COLO668 (cell line): ENCODE results near the gene SYNPR.
A peak's percentile ranks its signal among the peaks of the same experiment; 100 is the strongest.

Experiments used
- DNase-seq: peaks from one replicate; lab custom pipeline; 2025; ENCODE audit not compliant: unreplicated experiment; lab: John Stamatoyannopoulos, UW

Gene SYNPR

DNA sequence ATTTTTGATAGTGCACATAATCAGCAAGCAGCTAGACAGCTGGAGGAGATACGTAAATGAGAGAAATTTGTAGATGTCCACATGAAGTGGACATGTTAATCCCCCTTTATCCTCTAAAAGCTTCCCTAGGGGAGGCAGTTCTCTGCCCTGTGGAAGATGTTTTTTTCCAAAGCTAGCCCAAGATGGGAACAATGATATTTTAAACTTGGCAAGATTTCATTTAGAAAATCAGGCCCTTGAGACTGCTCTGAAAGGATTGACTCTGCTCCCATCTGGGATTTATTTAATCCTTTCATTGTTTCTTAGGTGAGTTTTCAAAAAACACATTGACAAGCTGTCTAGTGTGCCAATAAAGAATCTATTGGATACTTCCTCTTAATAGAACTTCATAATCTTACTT is 92.0 kb downstream of the SYNPR start:
- no peak for DNase-seq

DNA sequence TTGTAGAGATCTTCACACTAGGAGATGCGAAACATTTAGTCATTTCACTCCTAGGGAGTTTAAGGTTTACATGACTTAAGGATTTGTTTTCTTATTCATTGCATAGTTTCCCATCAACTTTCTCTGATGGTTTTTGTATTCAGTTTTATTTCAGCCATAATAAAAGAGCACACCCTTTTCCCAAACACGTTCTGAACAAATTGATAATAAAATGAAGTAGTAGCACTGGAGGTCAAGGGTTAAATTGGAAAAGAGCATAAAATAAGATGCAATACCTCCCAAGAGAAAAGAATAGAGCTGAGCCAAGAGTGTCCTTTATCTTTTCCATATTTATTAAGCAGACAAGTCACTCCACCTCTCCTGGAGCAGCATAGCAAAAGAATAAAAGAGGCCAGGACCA is 104.9 kb downstream of the SYNPR start:
- no peak for DNase-seq

DNA sequence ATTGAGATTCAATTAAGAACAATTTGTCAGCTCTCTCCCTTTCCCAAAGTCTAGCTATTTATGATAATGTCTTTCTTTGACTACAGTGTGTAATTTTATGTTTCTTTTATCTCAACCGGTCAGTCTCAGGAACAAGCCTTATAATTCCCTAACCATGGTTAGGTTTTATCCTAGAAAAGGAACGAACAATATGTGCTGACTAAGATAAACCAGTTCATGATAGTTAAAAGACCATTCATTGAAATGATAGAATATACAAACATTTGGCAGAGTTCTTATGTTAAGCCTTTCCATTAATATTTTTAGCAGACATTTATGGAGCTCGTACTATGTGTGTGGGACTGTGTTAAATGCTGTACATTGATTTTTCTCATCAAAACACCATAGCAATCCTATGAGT is 106.3 kb downstream of the SYNPR start:
- no peak for DNase-seq

DNA sequence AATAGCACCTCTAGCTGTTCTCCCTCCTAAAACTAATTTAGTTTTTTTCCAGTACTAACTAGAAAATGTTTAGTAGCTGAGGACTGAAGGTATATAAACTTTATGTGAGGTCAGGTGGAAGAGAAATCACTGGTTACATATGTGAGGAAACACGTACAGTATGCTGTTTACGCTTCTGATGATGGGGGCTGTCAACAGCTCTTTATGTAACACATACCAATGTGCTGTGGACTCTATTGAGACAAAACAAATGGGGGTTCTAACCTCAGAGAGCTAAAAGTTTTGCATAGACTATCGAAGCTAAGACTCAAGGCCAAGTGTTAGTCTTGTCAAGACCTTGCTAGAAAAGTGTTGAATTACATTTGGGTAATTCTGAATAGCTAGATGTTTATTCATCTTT is 107.5 kb downstream of the SYNPR start:
- DNase-seq, result no peak

DNA sequence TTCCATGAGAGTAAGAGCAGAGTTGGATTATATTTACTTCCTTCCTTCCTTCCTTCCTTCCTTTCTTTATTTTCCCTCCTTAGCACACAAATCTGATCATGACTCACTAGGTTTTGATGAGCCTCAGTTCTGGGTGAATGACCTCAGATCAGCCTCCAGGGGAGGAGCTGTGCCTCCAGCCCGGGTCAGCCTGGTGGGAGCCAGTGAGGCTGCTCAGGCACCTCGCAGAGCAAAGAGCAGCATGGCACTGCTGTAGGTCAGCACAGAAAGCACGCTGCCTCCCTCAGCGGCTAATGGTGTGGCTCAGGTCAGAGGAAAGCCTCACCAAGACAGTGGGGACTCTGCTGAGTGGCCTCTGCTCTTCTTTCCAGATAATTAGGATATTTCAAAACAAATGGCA is 108.5 kb downstream of the SYNPR start:
- DNase-seq, result no peak

DNA sequence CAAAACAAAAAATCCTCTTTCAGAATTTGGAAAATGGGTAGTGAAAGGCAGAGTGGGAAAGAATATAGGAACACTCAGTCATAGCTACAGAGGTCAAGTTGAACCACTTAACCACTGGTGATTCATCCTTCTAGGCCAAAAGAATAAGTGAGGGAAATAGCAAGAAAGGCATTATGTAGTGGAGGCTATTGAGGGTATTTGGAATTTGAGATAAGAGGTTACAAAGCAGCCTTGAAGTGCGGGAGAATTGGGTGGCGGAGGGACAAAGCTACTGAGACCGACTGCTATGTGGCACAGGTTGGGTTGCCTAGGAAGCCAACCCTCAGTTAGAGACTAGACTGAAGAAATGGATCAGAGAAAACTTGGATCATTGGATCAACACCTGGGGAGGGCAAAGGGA is 109.5 kb downstream of the SYNPR start:
- no peak for DNase-seq

DNA sequence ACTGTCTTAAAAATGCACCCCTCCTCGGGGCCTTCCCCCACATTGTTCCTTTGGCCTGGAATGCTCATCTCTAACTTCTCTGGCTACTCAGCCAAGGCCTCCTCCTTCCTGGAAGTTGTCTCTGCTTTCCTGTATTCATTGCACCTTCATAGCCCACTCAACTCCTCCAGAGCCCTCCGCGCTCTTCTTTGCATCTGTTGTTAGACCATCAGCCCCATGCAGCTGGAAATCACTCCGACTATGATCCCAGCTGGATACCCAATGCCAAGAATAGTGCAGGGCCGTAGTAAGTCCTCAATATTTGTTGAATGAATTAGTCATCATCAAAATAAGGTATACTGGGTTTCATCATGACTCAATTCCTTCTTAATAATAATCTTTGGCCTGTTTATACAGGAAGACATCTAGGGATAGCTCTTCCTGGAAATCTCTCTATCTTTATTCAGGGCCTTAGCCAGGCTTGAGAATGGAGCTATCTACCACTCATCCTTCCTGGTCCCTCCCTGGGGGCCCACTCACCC is 112.7 kb downstream of the SYNPR start:
- DNase-seq, result no peak

DNA sequence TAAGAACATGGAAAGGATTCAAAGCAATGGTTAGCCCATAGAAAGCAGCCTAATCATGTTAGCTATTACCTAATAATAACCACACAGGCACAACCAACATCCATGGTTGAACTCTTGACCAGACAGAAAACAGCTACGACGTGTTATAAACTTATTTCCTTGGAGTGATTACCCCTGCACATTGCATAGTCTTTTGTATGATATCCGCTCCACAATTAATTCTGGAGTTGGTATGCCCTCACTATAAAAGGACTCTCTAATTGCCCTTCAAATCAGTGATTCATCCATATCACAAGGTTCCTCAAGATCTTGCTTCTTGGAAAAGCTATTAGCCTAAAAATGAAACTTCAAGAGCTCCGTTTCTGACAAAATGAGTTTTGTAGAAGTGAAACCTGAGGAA is 117.9 kb downstream of the SYNPR start:
- DNase-seq, result no peak

DNA sequence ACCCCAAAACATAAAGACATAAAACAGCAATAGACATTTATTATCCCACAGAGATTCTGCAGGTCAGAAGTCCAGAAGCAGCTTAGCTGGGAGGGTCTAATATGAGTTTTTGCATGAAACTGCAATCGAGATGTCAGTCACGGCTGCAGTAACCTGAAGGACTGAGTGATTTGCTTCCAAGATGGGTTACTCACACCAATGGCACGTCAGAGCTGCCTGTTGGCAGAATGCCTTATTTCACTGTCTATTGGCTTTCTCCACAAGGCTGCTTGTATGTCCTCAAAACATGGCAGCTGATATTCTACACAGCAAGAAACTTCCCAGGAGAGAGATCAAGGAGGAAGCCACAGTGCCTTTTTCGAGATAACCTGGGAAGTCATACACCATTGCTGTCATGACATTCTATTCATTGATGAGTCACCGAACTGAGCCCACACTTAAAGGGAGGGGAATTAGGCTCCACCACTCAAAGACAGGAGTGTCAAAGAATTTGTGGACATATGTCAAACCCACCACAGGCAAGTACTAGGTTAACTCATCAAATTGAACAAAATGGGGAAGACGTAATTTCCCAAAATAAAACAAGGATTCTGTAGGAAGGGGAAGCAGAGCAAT is 122.2 kb downstream of the SYNPR start:
- DNase-seq, result no peak

DNA sequence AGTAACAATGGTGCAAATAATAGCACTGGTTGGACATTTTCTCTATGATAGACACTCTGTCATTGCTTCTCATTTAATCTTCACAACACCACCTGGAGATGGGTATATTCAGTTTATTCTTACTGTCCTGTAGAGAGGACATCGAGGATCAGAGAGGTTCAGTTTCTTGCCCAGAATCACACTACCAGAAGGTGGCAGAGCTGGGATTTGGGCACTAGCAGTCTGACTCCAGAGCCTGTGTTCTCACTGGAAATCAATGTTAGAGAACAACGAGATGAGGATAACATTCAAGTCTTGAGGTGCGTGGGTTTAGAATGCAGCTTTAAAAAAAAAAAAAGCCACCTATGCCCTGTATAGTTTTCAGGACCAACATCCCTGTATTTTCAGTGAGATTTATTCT is 127.8 kb downstream of the SYNPR start:
- no peak for DNase-seq

DNA sequence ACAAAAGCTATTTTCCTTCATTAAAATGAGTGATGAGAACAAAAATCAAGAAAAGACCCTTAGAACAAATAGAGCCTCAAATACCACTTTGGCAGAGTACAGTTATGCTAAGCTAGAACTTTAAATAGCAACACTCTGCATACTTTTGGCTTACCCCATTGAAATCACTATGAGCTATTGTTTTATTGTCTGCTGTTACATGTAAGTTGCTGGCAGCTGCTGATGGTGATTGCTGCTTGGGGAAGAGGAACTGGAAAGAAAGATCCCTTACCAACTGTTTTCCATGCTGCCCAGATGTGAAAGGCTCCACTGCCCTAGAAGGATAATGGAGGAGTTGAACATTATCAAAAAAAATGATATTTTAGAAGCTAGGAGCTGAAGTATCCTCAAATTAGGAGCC is 135.4 kb downstream of the SYNPR start:
- DNase-seq, result no peak

DNA sequence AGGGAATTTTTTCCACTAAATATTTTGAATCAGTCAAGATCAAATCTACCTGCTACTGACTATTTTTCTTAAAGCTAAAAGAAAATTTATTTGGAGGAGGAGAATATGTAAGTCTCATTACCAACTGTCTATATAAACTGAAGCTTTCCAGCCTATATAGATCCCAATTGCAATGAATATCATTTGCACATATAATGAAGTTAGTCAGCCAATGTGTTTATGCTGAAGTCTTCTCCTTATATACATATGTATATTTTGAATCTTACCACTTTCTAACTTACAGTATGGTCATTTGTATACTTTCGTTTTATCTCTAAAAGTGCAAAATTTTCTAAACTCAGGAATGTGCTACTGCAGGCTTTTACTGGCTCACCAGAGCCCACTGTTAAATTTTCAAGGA is 136.5 kb downstream of the SYNPR start:
- no peak for DNase-seq

DNA sequence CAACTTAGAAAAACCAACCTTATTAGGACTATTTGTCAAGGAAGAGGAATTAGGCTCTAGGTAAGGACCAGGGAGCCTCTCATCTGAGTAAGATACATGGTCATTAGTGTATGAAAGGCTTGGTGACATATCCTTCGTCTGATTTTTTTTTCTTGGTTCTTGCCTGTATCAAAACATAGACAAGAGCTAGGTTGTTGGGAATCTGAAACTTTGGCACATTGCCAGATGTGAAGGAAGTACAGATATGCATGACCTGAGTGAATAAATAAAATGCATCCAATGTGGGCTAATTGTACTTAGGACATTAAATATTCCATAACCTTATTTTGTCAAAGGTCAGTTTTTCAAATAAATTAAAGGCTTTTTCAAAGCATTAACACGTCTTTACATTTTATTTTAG is 151.8 kb downstream of the SYNPR start:
- peak; percentile 2 for DNase-seq

DNA sequence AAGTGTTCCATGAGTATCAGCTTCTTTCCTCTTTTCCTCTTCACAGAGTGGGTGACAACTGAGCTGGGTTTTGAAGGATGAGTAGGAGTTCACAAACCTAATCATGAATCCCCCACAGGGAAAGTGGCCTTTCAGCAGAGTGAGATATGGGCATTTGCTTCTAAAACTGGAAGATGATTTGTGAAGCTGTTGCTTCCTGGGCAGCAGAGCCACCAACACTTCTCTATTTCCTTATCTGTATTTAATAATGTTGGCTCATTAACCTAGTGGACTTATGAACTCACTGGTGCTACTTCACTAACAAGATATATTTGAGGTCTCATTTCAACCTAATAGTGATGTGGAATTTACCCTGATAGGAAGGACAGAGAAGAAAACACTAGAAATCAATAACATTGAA is 152.8 kb downstream of the SYNPR start:
- DNase-seq, result no peak

DNA sequence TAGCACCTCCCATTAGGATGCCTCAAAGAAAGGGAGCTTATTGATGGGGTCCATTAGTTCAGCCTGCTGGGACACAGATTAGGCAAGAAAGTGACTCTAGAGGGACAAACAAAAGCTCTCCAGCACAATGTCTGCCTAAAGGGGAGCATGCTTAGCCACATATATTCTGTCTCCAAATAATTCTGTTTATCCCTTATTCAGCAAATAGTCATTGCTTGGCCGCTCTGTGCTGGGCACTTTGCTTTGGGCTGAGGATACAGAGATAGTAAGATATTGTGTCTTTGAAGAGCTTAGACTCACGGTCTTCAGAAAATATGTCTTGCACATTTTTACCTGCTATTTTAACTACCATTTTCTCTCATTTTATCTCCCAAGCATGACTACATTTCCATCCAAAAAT is 159.8 kb downstream of the SYNPR start:
- DNase-seq, result no peak

DNA sequence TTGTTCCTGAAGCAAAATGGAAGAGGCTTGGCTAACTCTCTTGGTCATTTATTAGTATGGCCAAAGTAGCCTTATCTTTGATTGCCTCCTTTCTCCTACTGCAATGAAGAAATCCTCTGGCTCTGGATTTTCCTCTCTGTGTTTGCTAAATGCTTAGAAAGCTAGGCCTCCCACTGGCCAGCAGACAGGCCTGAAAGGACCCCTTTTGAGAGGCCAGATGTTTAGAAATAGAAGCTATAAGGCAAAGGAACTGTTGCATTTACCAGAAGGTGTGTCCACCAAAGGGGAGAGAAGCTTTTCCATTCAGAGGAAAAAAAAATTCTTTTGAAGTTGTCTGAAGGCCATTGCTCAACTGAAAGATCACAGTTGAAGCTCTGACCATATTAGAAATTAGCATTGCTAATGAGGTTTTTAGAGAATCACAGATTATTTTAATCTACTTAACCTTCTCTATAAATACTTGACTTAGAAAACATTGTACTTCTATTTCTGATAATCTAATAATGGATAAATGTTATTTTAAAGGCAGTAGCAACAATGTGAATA is 160.8 kb downstream of the SYNPR start:
- DNase-seq, result no peak

DNA sequence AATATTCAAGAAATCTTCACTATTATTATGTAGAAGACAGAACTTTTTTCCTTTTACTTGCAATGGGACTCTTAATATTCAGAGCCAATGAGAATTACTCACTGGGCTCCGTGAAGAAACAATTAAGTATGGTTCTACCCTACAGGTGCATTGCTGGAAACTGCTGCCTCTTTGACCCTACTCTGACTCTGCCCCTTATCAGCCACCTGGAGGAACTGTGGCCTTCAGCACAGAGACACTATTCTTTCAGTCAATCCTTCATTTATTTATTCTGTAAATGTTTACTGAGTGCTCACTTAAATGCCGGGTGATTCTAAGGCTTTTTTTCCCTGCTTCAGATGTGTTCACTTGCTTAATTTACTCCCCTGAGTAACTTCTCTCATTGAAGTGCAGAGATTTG is 163.2 kb downstream of the SYNPR start:
- no peak for DNase-seq

DNA sequence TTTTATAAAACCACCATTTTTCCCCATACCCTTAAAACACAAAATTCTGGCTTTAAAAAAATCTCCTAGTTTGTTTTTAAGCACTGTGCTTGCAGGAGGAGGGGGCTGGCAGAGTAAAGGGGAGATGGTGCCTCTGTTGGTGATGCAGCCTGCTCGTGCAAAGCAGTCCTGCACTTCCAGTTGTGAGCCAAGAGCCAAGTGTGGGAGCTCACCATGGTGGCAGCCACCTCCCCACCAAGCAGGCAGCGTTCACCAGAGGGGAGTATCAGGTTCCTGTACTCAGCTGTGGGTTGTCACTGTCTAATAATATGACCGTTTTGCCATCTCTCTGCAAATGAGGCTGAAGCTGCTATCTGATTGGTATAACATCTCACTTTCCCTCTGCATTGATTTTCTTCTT is 164.8 kb downstream of the SYNPR start:
- no peak for DNase-seq

DNA sequence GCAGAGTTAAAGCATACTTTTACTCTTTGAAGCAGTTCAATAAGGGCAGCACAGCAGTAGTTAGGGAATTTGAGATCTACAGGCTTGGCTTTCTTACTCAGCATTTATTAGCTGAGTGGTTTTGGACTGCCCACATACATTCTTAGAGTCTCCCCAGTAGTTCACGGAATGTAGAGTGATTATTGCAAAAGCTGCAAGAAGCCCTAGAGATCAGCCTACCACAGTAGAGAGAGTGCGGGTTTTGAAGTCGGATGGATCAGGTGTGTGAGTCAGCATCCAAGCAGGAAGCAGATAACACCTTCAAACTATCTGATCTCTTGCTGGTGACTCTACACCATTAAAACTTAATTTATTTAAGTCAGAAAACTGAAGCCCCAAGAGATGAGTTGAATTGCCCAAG is 171.9 kb downstream of the SYNPR start:
- DNase-seq, result no peak

DNA sequence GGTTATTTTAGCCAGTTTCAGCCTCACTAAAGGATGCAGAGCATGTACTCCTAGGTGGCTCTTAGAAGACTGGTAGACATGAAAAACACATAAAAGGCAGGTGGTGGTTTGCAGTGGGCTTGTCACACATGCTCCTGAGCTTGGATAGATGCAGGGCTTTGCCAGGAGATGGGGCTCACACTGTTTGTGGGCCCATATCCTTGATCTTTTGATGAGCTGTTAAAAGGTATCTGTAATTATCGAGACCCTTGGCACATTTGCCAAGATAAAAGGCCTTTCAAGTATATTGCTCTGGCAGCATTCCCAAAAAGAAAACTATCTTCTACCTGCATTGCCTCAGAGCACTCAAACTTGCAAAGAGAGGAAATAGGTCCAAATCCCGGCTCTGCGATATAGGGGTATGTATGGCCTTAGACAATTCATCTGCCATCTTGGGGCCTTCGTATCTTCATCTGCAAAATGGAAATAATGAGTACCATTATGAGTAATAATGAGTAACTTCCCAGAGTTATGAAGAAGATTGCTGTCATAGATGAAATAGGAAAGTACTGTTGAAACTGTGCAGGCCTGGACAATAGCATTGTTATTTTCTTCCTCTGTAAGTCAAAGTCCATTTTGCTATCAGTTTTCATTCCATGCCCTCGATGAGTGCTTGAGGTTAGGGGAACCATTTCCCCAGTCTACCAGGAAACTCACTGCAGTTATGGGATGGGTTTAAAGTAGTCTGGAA is 172.7 kb downstream of the SYNPR start:
- DNase-seq, result no peak

DNA sequence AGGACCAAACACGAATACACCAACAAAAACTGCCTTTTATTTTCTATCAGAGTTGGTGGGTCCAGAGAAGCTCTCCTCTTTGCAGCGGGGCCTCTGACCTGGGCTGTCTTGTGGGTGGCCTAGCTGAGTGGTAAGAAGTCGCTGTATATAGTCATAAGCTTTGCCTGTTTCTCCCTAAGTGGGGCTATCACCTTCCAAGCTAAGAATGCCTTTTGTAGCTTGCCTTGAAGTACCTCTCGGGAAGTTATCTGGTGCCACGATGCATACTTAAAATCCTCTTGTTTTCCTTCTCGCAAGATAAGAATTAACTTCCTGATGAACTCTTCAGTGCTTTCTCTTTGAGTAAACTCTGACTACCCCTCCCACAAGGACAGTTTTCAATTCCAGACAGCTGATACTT is 178.8 kb downstream of the SYNPR start:
- DNase-seq, result no peak

DNA sequence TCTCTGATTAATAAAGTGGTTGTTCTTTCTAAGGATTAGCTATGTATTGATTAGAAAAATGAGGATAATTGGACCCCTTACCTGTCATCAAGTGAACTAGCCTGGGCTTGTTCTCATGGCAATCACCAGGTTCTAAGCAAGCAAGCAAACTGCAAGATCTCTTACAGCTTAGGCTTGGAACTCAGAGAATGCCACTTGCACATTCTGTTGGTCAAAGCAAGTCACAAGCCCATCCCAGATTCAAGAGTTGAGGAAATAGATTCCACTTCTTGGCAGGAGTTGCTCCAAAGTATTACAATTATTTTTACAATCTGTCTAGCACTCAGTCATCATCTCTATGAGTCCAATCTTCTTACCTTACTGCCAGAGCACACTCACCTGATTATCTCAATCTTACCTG is 180.3 kb downstream of the SYNPR start:
- no peak for DNase-seq

DNA sequence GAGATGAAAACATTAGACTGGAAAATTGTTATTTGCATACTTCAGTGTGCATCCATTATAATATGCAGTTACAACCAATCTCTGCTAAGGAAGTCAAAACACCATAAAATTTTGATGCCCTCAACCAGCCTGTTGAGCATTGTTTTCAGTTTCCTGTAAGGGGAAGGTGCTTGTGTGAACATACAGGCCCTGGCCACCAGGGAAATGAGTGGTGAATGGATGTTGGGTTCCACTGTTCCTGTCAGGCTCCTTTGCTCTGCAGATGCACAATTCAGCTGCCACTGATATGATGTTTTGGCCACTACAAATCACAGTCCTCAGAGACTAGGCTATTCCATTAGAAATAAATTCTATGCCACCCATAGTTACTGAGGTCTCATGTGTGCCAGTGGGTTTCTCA is 184.6 kb downstream of the SYNPR start:
- no peak for DNase-seq
